Activated CD4-positive, alpha-beta T cell treated with anti-CD3 and anti-CD28 coated beads for 4 hours (primary cell): ENCODE data around the gene KRT28.
"Not testable (repeated sequence)": the region's sequence is repeated elsewhere in the genome, so short reads cannot be mapped to it uniquely, and the experiment has no call there.

Source experiments
- DNase-seq, 2 donors: peaks; one replicate each; pipeline ENCODE4 v3.0.0-alpha.2; 2020

KRT28 gene

DNA sequence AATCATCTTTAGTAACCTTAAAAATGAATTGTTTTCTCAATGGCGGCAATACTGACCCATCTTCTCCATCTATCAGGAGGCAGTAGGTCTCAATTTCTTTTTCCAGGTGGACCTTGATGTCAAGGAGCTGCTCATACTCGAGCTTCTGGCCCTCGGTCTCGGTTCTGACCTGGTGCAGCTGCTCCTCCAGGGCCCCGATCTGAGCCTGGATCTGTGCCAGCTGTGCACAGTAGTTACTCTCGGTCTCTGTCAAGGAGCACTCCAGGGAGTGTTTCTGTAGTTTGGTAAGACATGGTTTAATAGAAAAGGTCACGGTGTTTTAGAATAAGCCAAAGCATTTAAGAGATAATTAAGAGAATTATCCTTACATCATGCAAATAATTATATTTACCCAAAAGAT, 22.3 kb downstream of the KRT28 start:
- no peak for DNase-seq

DNA sequence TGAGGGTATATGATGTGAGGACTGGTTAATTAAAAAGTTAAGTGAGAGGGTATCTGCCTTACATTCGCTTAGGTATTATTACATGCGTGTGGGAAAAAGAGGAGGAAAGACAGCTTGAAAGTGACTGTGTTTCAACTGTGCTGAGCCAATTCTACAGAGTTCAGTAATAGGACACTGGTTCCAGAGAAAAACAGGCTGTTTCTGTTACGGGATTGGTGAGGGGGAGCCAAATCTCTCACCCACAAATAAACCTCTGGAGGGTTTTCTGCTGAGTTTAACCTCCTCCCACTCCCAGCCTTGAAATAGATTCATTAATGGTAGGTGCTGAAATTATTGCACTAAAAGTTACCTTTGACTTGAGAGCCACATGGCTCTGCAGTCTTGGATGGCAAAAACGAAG, 23.8 kb downstream of the KRT28 start:
- no peak for DNase-seq

DNA sequence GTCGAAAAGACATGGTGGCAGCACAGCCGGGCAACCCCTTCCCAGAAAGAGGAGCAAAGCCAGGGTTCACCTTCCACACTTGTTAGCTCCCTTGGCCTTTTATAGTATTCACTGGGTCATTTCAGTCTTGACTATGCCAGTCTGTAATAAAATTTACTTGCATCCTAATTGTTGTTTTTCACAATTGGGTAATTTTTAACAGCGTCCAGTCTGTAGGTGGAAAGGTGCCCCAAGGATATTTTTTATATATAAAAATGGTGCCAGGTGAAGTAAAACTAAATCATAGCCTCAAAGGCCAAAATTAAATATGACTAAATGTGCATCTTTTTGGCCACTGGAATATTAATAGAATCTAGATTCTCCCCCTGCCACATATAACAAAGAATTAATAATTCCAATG, 27.7 kb downstream of the KRT28 start, which contains the start of gene KRT26:
Gene KRT26 (minus strand): TSS at position 101 of the 400 bp plus-strand sequence. CDS start 88 bp downstream, at position 13.
- no peak for DNase-seq

DNA sequence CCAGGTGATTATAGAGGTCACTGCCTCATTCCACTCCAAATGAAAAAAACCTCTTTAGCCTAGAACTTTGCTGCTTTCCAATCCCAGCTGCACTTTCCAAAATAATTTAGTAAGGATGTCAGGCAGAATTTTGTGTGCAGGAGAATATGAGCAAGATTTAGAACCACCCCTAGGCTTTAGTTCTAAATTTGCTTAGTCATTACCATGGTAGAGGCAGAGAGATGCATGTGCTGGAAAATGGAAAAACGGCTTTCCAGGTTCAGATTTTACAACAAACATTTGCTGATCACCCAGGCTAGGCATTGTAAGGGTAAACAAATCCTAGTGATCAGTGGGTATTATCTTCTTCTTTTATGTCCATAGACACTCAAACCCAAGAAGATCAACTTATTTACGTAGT, 34.1 kb downstream of the KRT28 start:
- no peak for DNase-seq

DNA sequence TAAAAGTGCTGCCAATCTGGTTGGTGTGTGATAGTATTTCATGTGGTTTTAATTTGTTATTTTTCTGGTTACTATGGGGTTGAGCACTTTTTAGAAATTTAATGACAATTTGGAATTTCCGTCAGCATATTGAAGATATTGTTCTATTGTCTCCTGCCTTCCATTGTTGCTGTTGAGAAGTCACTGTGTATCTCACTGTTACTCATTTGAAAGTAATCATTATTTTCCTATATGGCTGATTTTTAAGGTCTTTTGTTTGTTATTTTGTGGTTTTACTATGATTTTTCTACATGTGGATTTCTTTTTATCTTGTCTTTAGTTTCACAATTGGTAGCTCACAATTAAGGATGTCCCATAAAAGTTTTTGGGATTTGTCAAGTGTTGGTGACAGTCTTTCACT, 36.0 kb downstream of the KRT28 start:
- DNase-seq = no peak

DNA sequence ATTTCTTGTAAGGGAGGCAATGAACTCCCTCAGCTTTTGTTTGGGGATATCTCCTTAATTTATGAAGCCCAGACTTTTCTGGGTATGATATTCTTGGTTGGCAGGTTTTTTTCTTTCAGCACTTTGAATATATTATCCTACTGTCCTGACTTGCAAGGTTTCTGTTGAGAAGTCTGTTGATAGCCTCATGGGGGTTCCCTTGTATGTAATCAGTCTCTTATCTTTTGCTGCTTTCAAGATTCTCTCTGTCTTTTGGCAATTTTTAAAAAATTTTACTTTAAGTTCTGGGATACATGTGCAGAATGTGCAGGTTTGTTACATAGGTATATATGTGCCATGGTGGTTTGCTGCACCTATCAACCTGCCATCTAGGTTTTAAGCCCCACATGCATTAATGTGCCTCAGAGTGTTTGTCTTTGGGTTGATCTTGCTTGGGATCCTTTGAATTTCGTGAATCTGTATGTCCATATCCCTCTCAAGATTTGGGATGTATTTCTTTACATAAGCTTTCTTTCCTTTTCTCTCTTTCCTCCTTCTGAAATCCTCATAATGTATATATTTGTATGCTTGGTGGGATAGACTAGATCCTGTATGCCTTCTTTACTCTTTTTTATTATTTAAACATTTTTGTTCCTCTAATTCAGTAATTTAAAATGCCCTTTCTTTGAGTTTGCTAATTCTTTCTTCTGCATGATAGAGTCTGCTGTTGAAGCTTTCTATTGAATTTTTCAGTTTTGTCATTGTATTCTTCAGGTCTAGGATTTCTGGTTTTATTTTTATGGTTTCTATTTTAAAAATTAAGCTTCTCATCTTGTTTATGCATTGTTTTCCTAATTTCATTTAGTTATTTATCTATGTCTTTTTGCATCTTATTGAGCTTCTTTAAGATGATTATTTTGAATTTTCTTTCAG, 39.4 kb downstream of the KRT28 start:
- DNase-seq = no peak

DNA sequence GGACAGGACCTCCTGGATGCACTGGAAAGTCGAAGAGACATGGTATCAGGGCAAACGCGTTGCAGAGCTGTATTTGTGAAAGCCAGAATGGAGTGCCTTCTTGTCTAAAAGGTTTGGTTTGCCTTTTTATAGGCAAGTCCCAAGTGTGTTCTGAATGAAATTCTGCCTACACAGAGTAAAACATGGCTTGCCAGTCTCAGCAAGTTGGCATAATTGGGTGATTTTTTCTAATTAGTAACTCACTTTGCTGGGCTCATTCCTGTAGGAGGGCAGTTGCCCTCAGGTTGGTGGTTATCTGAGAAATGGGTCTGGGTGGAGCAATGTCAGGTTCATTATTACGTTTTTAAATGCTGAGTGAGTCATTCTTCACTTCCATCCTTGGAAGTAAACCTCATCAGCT, 44.5 kb downstream of the KRT28 start, which contains the start of gene KRT25:
Gene KRT25 (minus strand): TSS at position 101 of the 400 bp plus-strand sequence. CDS start 60 bp downstream, at position 41.
- no peak for DNase-seq

DNA sequence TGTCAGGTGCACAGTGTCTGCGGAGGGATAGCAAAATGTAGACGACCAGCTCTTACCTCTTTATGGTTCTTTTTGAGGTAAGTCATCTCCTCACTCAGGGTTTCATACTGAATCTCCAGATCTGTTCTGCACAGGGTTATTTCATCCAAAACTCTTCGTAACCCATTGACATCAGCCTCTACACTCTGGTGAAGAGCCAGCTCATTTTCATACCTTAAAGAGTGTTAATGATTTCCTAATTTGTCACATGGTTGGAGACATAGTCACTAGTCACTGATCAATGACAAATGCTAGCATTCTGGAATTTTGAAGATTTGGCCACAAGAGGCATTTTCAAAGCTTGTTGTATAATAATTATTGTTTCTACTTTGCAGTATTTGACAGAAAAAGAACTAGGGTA, 46.0 kb downstream of the KRT28 start:
- no peak for DNase-seq

DNA sequence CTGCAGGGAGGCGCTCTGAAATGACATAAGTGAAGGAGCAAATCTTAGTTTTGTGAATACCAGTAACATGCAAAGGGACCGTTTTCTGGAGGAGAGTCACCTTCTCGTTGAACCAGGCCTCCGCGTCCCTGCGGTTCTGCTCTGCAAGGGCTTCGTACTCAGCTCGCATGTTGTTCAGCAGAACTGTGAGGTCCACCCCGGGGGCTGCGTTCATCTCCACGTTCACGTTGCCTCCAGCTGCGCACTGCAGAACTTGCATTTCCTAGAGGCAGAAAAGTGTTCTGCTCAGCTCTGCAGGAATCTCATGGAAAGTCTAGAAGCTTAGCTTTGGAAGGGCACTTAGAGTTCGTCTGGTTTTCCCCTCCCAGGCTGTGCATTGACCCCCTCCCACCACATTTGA, 48.7 kb downstream of the KRT28 start:
- DNase-seq = no peak

DNA sequence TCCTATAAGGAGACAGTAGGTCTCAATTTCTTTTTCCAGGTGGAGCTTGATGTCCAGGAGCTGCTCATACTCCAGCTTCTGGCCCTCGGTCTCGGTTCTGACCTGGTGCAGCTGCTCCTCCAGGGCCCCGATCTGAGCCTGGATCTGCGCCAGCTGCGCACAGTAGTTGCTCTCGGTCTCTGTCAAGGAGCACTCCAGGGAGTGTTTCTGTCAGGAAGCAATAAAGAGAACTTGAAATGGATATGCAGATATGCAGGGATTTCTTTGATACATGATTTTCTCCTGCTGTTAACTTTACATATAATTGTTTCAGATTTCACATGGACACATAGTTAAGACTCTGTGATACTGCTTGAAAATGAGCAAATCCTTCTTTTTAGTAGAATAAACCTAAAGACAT, 49.4 kb downstream of the KRT28 start:
- DNase-seq = no peak

DNA sequence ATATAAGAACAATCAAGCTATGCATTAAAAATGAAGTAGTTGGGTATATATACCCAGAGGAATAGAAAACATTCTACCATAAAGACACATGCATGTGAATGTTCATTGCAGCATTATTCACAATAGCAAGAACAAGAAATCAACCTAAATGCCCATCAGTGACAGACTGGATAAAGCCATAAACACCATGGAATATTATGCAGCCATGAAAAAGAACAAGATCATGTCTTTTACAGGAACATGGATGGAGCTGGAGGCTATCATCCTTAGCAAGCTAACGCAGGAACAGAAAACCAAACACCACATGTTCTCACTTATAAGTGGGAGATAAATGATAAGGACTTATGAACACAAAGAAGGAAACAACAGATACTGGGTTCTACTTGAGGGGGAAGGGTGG, 51.1 kb downstream of the KRT28 start:
- DNase-seq = not testable (repeated sequence)
